DMS114 treated with DMSO at 0.1 percent for 48 hours (cell line): ENCODE data around the gene SGO2.
"Not testable (repeated sequence)": the region's sequence is repeated elsewhere in the genome, so short reads cannot be mapped to it uniquely, and the experiment has no call there.

Experiments used
- DNase-seq: peaks from one replicate; lab custom pipeline; 2025; ENCODE audit not compliant: unreplicated experiment; lab: John Stamatoyannopoulos, UW

The SGO2 gene

GRCh38 chr2:200523604-200524003 lies 2.4 kb upstream of the SGO2 start:
- no peak for DNase-seq

- no peak for DNase-seq
These were observed 941 bp upstream of the SGO2 start for GRCh38 chr2:200525066-200525465.

GRCh38 chr2:200525551-200525881 lies 491 bp upstream of the SGO2 start:
- no peak for DNase-seq

GRCh38 chr2:200528228-200528627 lies 2.2 kb downstream of the SGO2 start:
- DNase-seq, result no peak

- no peak for DNase-seq
These were observed 7.7 kb downstream of the SGO2 start for GRCh38 chr2:200533754-200534153.

- no peak for DNase-seq
These were observed 8.6 kb downstream of the SGO2 start for GRCh38 chr2:200534572-200534971.

- DNase-seq, result no peak
These were observed 12.1 kb downstream of the SGO2 start for GRCh38 chr2:200538139-200538538.

GRCh38 chr2:200540793-200541192 lies 14.8 kb downstream of the SGO2 start:
- no peak for DNase-seq

- not testable (repeated sequence) for DNase-seq
These were observed 40.6 kb downstream of the SGO2 start for GRCh38 chr2:200566596-200566995.

GRCh38 chr2:200567932-200568331 lies 41.9 kb downstream of the SGO2 start:
- DNase-seq, result no peak

- no peak for DNase-seq
These were observed 50.0 kb downstream of the SGO2 start for GRCh38 chr2:200575957-200576356.

GRCh38 chr2:200577027-200577426 lies 51.0 kb downstream of the SGO2 start:
- no peak for DNase-seq

GRCh38 chr2:200578778-200579177 lies 52.8 kb downstream of the SGO2 start:
- DNase-seq, result no peak

- DNase-seq, result no peak
These were observed 58.6 kb downstream of the SGO2 start for GRCh38 chr2:200584639-200585038.

- no peak for DNase-seq
These were observed 59.3 kb downstream of the SGO2 start for GRCh38 chr2:200585340-200585729.

GRCh38 chr2:200585730-200586643 lies 60.0 kb downstream of the SGO2 start, which contains the start of gene AOX1:
AOX1 (plus strand) TSS chr2:200586014; CDS start chr2:200586109, 95 bp downstream.
- DNase-seq, result peak; percentile 50

GRCh38 chr2:200586644-200586975 lies 60.6 kb downstream of the SGO2 start:
- DNase-seq, result no peak

GRCh38 chr2:200587007-200587616 lies 61.1 kb downstream of the SGO2 start:
- no peak for DNase-seq

- DNase-seq, result no peak
These were observed 62.2 kb downstream of the SGO2 start for GRCh38 chr2:200588076-200588678.

- DNase-seq, result no peak
These were observed 64.1 kb downstream of the SGO2 start for GRCh38 chr2:200590090-200590489.

GRCh38 chr2:200591308-200591707 lies 65.3 kb downstream of the SGO2 start:
- no peak for DNase-seq

- DNase-seq, result no peak
These were observed 66.5 kb downstream of the SGO2 start for GRCh38 chr2:200592406-200593075.
